ENCODE measurements around the gene ENPP3. TPM values are rescaled to one million over a fixed set of nuclear protein-coding genes. Genes with fewer than 3 reads are reported as not detected.

ENPP3 gene
- total RNA-seq, 1 donor from 2014 or later: 2.0 TPM

DNA sequence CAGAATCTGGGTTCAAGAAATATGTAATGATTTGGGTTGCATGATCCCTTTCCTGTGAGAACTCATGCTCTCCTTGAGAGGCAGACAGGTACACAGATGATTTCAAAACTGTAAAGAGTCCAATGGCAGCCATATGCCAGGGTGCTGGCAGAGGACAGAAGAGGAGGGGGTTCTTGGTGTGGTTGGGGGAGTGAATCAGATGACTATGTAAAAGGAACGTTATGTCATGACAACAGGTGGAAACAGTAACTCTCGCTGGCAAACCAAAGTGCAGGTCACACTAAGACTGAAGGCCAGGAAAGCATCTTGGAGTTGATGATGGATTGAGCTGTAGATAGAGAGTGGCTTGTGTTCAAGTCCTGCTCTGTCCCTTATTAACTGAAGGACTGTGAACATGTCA lies 43.8 kb downstream of the ENPP3 start:
- Histone ChIP-seq H3K36me3 (no peaks in the 10 kb centered on the region), H3K4me3 (no peak overlapping the region), H3K27ac (no peak overlapping the region), H3K27me3 (no peaks in the 10 kb centered on the region), H3K4me1 (no peaks in the 10 kb centered on the region), H3K9me3 (no peaks in the 10 kb centered on the region)
- TF ChIP-seq POLR2A (IDR thresholded peaks at IDR 0.05): no peak
- TF ChIP-seq POLR2AphosphoS5 (IDR thresholded peaks at IDR 0.05; ENCODE audit: insufficient read depth in 1 of 2, low read depth in 1 of 2): no peak
- TF ChIP-seq, protein P1, sequence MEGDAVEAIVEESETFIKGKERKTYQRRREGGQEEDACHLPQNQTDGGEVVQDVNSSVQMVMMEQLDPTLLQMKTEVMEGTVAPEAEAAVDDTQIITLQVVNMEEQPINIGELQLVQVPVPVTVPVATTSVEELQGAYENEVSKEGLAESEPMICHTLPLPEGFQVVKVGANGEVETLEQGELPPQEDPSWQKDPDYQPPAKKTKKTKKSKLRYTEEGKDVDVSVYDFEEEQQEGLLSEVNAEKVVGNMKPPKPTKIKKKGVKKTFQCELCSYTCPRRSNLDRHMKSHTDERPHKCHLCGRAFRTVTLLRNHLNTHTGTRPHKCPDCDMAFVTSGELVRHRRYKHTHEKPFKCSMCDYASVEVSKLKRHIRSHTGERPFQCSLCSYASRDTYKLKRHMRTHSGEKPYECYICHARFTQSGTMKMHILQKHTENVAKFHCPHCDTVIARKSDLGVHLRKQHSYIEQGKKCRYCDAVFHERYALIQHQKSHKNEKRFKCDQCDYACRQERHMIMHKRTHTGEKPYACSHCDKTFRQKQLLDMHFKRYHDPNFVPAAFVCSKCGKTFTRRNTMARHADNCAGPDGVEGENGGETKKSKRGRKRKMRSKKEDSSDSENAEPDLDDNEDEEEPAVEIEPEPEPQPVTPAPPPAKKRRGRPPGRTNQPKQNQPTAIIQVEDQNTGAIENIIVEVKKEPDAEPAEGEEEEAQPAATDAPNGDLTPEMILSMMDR (IDR thresholded peaks at IDR 0.05): no peak
- intact Hi-C loops (cut with DNase I): no loop called here
- no peak for DNase-seq (ENCODE audit: extremely low spot score in 2 of 2)

DNA sequence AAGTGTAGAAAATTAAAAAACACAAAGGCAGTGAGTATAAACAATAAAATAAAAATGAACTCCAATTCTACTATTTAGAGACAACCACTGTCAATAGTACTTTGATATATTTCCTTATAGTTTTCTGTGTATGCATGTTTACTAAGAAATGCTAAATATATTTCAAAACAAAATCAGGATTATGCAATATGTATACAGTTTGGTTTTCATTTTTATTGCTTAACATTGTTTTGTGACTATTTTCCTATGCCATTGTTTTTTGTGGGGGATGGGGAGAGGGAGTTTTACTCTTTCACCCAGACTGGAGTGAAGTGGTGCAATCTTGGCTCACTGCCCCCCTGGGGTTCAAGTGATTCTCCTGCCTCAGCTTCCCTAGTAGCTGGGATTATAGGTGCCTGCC lies 44.5 kb downstream of the ENPP3 start:
- Histone ChIP-seq H3K4me1 (no peaks in the 10 kb centered on the region), H3K9me3 (no peaks in the 10 kb centered on the region), H3K4me3 (no peak overlapping the region), H3K36me3 (no peaks in the 10 kb centered on the region), H3K27me3 (no peaks in the 10 kb centered on the region), H3K27ac (no peak overlapping the region)
- TF ChIP-seq, protein P1 (IDR thresholded peaks at IDR 0.05): no peak
- TF ChIP-seq POLR2A (IDR thresholded peaks at IDR 0.05): no peak
- no peak for TF ChIP-seq POLR2AphosphoS5 (IDR thresholded peaks at IDR 0.05; ENCODE audit: insufficient read depth in 1 of 2, low read depth in 1 of 2)
- DNase-seq (ENCODE audit: extremely low spot score in 2 of 2): no peak
- intact Hi-C loops (cut with DNase I): no loop called here

- H3K27ac ChIP-seq: no peak overlapping the region
- no peak overlapping the region for H3K4me3 ChIP-seq
- no peaks in the 10 kb centered on the region for H3K36me3 ChIP-seq
- no peak for DNase-seq (ENCODE audit: extremely low spot score in 2 of 2)
- no peaks in the 10 kb centered on the region for H3K27me3 ChIP-seq
- TF ChIP-seq POLR2AphosphoS5 (IDR thresholded peaks at IDR 0.05; ENCODE audit: insufficient read depth in 1 of 2, low read depth in 1 of 2): no peak
- TF ChIP-seq POLR2A (IDR thresholded peaks at IDR 0.05): no peak
- TF ChIP-seq, protein P1 (IDR thresholded peaks at IDR 0.05): no peak
- intact Hi-C loops (cut with DNase I): no loop called here
- H3K9me3 ChIP-seq: no peaks in the 10 kb centered on the region
- no peaks in the 10 kb centered on the region for H3K4me1 ChIP-seq
Measured at GRCh38 chr6:131682442-131682841, 45.3 kb downstream of the ENPP3 start.

- TF ChIP-seq, protein P1 (IDR thresholded peaks at IDR 0.05): no peak
- no peak for TF ChIP-seq POLR2A (IDR thresholded peaks at IDR 0.05)
- no peak for TF ChIP-seq POLR2AphosphoS5 (IDR thresholded peaks at IDR 0.05; ENCODE audit: insufficient read depth in 1 of 2, low read depth in 1 of 2)
- no peaks in the 10 kb centered on the region for H3K9me3 ChIP-seq
- no peak for DNase-seq (ENCODE audit: extremely low spot score in 2 of 2)
- intact Hi-C loops (cut with DNase I): no loop called here
- H3K4me1 ChIP-seq: no peaks in the 10 kb centered on the region
- no peaks in the 10 kb centered on the region for H3K27me3 ChIP-seq
- H3K27ac ChIP-seq: no peak overlapping the region
- H3K4me3 ChIP-seq: no peak overlapping the region
- H3K36me3 ChIP-seq: no peaks in the 10 kb centered on the region
Measured at GRCh38 chr6:131683479-131683878, 46.4 kb downstream of the ENPP3 start.

DNA sequence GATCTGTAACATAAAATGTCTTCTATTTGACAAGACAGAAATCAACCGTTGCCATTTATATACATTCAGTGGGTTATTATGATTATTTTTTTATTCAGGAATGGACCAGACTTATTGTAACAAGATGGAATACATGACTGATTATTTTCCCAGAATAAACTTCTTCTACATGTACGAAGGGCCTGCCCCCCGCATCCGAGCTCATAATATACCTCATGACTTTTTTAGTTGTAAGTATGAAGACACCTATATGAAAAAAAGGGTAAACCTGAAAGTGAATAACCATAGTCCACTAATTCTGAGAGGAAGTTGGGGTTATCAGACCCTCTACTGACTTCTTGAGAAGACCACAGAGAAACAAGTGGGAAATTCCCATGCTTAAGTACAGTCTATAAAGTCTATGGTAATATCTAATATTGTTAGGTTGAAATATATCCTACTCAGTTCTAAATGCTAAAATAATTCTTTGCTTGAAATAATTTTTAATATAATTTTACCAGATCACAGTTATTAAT lies 48.2 kb downstream of the ENPP3 start:
- Histone ChIP-seq H3K36me3 (no peaks in the 10 kb centered on the region), H3K9me3 (no peaks in the 10 kb centered on the region), H3K4me3 (no peak overlapping the region), H3K27me3 (no peaks in the 10 kb centered on the region), H3K4me1 (no peaks in the 10 kb centered on the region), H3K27ac (no peak overlapping the region)
- intact Hi-C loops (cut with DNase I): no loop called here
- TF ChIP-seq POLR2AphosphoS5 (IDR thresholded peaks at IDR 0.05; ENCODE audit: insufficient read depth in 1 of 2, low read depth in 1 of 2) (no peak), POLR2A (IDR thresholded peaks at IDR 0.05) (no peak)
- TF ChIP-seq, protein P1 (IDR thresholded peaks at IDR 0.05): no peak
- DNase-seq (ENCODE audit: extremely low spot score in 2 of 2): no peak
